ENCODE results near the gene ZBTB18. TPM values are rescaled to one million over a fixed set of nuclear protein-coding genes. Genes with fewer than 3 reads are reported as not detected.

The ZBTB18 gene
- total and polyA plus RNA-seq, 4 donors = 8.9 to 21.3 (median 18.4) TPM

- Histone ChIP-seq H3K27me3 (ENCODE audit: control insufficient read depth in 3 of 3, insufficient read depth in 3 of 3, low read length in 2 of 3) (peaks cover 0 to 10% (median 4%) of the 10 kb centered on the region in 3 donors), H3K36me3 (ENCODE audit: control insufficient read depth in 4 of 4, insufficient read depth in 4 of 4, low read length in 4 of 4) (no peaks in the 10 kb centered on the region), H3K4me1 (ENCODE audit: control insufficient read depth in 5 of 5, insufficient read depth in 5 of 5, low read length in 5 of 5) (peaks cover 0 to 30% (median 14%) of the 10 kb centered on the region in 5 donors), H3K27ac (ENCODE audit: low read depth in 1 of 2, low read length in 1 of 2) (peak overlapping the region; percentile 94 to 100), H3K9ac (ENCODE audit: insufficient read depth in 1 of 2, low read length in 2 of 2) (peak overlapping the region; percentile 83 to 95), H3K4me3 (peak overlapping the region; percentile 88), H3K9me3 (ENCODE audit: control insufficient read depth in 4 of 4, insufficient read depth in 3 of 4, low read length in 3 of 4) (no peaks in the 10 kb centered on the region)
- no peak for TF ChIP-seq CTCF (IDR thresholded peaks at IDR 0.05; ENCODE audit: control extremely low read depth, extremely low read depth)
- DNase-seq (peak in 1 of 3 donors; percentile 55), ATAC-seq (ENCODE audit: insufficient read depth, low FRiP score) (no peak)
- 11% methylated on average over 13 of the region's 13 CpGs for WGBS, 2 donors
Observed at GRCh38 chr1:244046907-244047611, 4.0 kb upstream of the ZBTB18 start.

GRCh38 chr1:244047621-244048255 is 3.3 kb upstream of the ZBTB18 start:
- Histone ChIP-seq H3K4me3 (peak overlapping the region; percentile 88), H3K4me1 (ENCODE audit: control insufficient read depth in 5 of 5, insufficient read depth in 5 of 5, low read length in 5 of 5) (peaks cover 0 to 31% (median 14%) of the 10 kb centered on the region in 5 donors), H3K27ac (ENCODE audit: low read depth in 1 of 2, low read length in 1 of 2) (peak overlapping the region; percentile 94 to 100), H3K9ac (ENCODE audit: insufficient read depth in 1 of 2, low read length in 2 of 2) (peak overlapping the region; percentile 83 to 95), H3K27me3 (ENCODE audit: control insufficient read depth in 3 of 3, insufficient read depth in 3 of 3, low read length in 2 of 3) (peaks cover 0 to 10% (median 4%) of the 10 kb centered on the region in 3 donors), H3K9me3 (ENCODE audit: control insufficient read depth in 4 of 4, insufficient read depth in 3 of 4, low read length in 3 of 4) (no peaks in the 10 kb centered on the region), H3K36me3 (ENCODE audit: control insufficient read depth in 4 of 4, insufficient read depth in 4 of 4, low read length in 4 of 4) (no peaks in the 10 kb centered on the region)
- ATAC-seq (ENCODE audit: insufficient read depth, low FRiP score) = peak; percentile 39
- WGBS, 2 donors = 0 to 1% methylated on average over 44 to 54 of the region's 54 CpGs
- peak in 2 of 3 donors; percentile 76 for DNase-seq
- TF ChIP-seq CTCF (IDR thresholded peaks at IDR 0.05; ENCODE audit: control extremely low read depth, extremely low read depth) = no peak

GRCh38 chr1:244048256-244049161 is 2.6 kb upstream of the ZBTB18 start:
- peak; percentile 95 for ATAC-seq (ENCODE audit: insufficient read depth, low FRiP score)
- no peak overlapping the region for H3K9ac ChIP-seq (ENCODE audit: insufficient read depth in 1 of 2, low read length in 2 of 2)
- TF ChIP-seq CTCF (IDR thresholded peaks at IDR 0.05; ENCODE audit: control extremely low read depth, extremely low read depth) = no peak
- H3K27ac ChIP-seq (ENCODE audit: low read depth in 1 of 2, low read length in 1 of 2) = peak overlapping the region; percentile 73 to 93
- H3K27me3 ChIP-seq (ENCODE audit: control insufficient read depth in 3 of 3, insufficient read depth in 3 of 3, low read length in 2 of 3) = peaks cover 0 to 10% (median 4%) of the 10 kb centered on the region in 3 donors
- DNase-seq = peak; percentile 99 to 100 (median 100)
- peak overlapping the region; percentile 72 for H3K4me3 ChIP-seq
- 1% methylated on average over 27 to 91 of the region's 109 CpGs for WGBS, 2 donors
- peaks cover 0 to under 1% (median 0%) of the 10 kb centered on the region in 4 donors for H3K36me3 ChIP-seq (ENCODE audit: control insufficient read depth in 4 of 4, insufficient read depth in 4 of 4, low read length in 4 of 4)
- H3K4me1 ChIP-seq (ENCODE audit: control insufficient read depth in 5 of 5, insufficient read depth in 5 of 5, low read length in 5 of 5) = peaks cover 0 to 31% (median 17%) of the 10 kb centered on the region in 5 donors
- H3K9me3 ChIP-seq (ENCODE audit: control insufficient read depth in 4 of 4, insufficient read depth in 3 of 4, low read length in 3 of 4) = no peaks in the 10 kb centered on the region
